Glutamatergic neuron (in vitro differentiated cells): ENCODE results near the gene LAMC2. TPM values are rescaled to one million over a fixed set of nuclear protein-coding genes. Genes with fewer than 3 reads are reported as not detected.

Experiments used
- DNase-seq: peaks from one replicate; pipeline ENCODE4 v3.0.0; 2022
- H3K27ac Mint-ChIP-seq: one replicate; pipeline ENCODE4 v1.8.0; 2020; ENCODE audit warnings: mild to moderate bottlenecking, mixed read lengths, inconsistent platforms; ENCODE audit not compliant: unreplicated experiment
- H3K27me3 Mint-ChIP-seq: one replicate; pipeline ENCODE4 v1.8.0; 2020; ENCODE audit warnings: mild to moderate bottlenecking, moderate library complexity, mixed read lengths, inconsistent platforms; ENCODE audit not compliant: unreplicated experiment
- H3K36me3 Mint-ChIP-seq: one replicate; pipeline ENCODE4 v1.8.0; 2020; ENCODE audit warnings: mild to moderate bottlenecking, mixed read lengths, inconsistent platforms; ENCODE audit not compliant: unreplicated experiment
- H3K4me1 Mint-ChIP-seq: one replicate; pipeline ENCODE4 v1.8.0; 2020; ENCODE audit warnings: mild to moderate bottlenecking, low read depth, mixed read lengths, inconsistent platforms; ENCODE audit not compliant: unreplicated experiment
- H3K4me3 Mint-ChIP-seq: one replicate; pipeline ENCODE4 v1.8.0; 2020; ENCODE audit warnings: mild to moderate bottlenecking, mixed read lengths, inconsistent platforms; ENCODE audit not compliant: unreplicated experiment
- H3K9me3 Mint-ChIP-seq: one replicate; pipeline ENCODE4 v1.8.0; 2020; ENCODE audit warnings: mild to moderate bottlenecking, moderate library complexity, mixed read lengths, inconsistent platforms; ENCODE audit not compliant: unreplicated experiment
- total RNA-seq: library from RNA; stranded (reverse); fragmentation: NEBNext Ultra II Directional; extraction: Animal tissue kit (Norgen Biotek cat#: 25700); gene quantifications from one replicate; pipeline ENCODE4 v1.2.1, GENCODE V29; 2021; ENCODE audit not compliant: unreplicated experiment
- TF ChIP-seq, protein P1 (sequence below): fragments of 200-600 bp; sonication (generic); IDR thresholded peaks from one replicate; pipeline ENCODE4 v1.5.0; 2021; ENCODE audit not compliant: partially characterized antibody, unreplicated experiment

Gene LAMC2
- total RNA-seq, 1 donor from 2014 or later, result 2.8 TPM

DNA sequence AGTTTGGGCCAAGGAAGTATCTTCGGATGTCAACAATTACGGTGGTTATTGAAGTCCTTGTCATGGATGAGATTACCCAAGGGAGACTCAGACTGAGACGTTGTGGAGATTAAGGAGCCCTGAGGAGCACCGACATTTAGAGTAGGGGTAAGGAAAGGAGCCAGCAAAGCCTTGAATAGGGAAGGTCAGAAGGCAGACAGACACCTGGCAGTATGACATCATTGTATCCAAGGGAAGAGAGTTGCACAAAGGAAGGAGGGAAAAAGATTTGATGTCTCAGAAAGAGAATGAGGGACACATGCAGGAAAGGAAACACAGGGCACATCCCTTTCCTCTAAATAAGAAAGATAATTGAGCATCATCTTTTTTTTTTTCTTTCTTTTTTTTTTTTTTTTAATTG is 11.7 kb downstream of the LAMC2 start:
- Mint-ChIP-seq H3K36me3 (no peaks in the 10 kb centered on the region), H3K4me3 (no peak overlapping the region), H3K27ac (peak overlapping the region; percentile 10), H3K9me3 (peaks cover 2% of the 10 kb centered on the region), H3K4me1 (peaks cover 7% of the 10 kb centered on the region), H3K27me3 (peaks cover 2% of the 10 kb centered on the region)
- TF ChIP-seq, protein P1, sequence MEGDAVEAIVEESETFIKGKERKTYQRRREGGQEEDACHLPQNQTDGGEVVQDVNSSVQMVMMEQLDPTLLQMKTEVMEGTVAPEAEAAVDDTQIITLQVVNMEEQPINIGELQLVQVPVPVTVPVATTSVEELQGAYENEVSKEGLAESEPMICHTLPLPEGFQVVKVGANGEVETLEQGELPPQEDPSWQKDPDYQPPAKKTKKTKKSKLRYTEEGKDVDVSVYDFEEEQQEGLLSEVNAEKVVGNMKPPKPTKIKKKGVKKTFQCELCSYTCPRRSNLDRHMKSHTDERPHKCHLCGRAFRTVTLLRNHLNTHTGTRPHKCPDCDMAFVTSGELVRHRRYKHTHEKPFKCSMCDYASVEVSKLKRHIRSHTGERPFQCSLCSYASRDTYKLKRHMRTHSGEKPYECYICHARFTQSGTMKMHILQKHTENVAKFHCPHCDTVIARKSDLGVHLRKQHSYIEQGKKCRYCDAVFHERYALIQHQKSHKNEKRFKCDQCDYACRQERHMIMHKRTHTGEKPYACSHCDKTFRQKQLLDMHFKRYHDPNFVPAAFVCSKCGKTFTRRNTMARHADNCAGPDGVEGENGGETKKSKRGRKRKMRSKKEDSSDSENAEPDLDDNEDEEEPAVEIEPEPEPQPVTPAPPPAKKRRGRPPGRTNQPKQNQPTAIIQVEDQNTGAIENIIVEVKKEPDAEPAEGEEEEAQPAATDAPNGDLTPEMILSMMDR, result no peak
- no peak for DNase-seq

DNA sequence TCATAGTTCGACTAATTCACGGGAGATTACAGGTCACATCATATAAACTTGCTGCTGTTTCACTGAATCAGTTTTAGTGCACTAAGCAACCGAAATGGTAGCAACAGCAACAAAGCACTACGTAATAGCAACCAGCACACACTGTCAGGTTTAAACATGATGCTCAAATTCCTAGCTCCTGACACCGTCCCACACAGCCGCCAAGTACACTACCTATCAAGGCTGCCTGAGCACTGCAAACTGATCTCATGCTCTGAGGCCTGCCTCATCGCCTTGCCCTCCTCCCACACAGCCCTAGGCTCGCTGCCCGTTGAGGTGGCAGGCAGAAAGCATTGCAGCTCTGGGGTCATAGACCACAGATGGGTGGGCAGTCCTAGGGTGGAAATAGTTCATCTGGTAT is 12.4 kb downstream of the LAMC2 start:
- H3K27me3 Mint-ChIP-seq, result peaks cover 2% of the 10 kb centered on the region
- TF ChIP-seq, protein P1, result no peak
- H3K4me1 Mint-ChIP-seq, result peaks cover 7% of the 10 kb centered on the region
- no peak overlapping the region for H3K27ac Mint-ChIP-seq
- DNase-seq, result no peak
- H3K9me3 Mint-ChIP-seq, result peaks cover 2% of the 10 kb centered on the region
- no peaks in the 10 kb centered on the region for H3K36me3 Mint-ChIP-seq
- H3K4me3 Mint-ChIP-seq, result no peak overlapping the region

DNA sequence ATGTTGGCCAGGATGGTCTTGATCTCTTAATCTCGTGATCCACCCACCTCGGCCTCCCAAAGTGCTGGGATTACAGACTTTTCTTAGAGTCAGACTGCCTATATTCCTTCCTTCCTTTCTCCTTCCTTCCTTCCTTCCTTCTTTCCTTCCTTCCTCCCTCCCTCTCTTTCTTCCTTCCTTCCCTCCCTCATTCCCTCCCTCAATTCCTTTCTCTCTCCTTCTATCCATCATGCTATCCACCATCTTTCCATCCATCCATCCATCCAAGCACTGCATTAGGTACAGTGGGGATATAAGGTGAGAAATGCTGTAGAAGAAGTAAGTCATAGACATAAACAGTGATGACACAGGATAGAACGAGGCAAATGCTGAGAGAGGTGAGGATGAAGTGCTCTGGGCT is 13.2 kb downstream of the LAMC2 start:
- no peak for DNase-seq
- no peaks in the 10 kb centered on the region for H3K36me3 Mint-ChIP-seq

DNA sequence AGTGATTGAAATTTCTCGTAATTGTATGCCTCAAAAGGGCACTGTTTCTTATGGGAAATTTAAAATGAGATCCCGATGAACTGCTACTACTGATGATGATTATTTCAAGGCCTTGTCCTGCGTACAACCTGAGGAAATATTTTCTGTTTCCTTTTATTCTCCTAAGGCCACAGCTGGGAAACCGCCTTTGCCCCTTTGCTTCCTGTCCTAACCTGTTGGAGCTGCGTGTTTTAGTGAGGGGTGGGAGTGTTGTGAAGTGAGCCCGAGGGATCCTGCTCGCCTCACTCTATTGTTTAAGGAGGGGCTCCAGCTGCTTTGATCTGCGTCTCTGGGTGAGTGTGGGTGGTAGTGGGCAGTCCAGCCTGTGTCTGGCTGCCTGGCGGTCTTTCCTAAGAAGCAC is 14.4 kb downstream of the LAMC2 start:
- H3K36me3 Mint-ChIP-seq, result no peaks in the 10 kb centered on the region
- no peak overlapping the region for H3K27ac Mint-ChIP-seq
- DNase-seq, result no peak
- H3K27me3 Mint-ChIP-seq, result peaks cover 2% of the 10 kb centered on the region
- peaks cover 2% of the 10 kb centered on the region for H3K9me3 Mint-ChIP-seq
- TF ChIP-seq, protein P1, result no peak
- no peak overlapping the region for H3K4me3 Mint-ChIP-seq
- H3K4me1 Mint-ChIP-seq, result peaks cover 12% of the 10 kb centered on the region

More for the DNA sequence above, 13.2 kb downstream of the LAMC2 start:
- TF ChIP-seq, protein P1, result no peak
- Mint-ChIP-seq H3K4me3 (no peak overlapping the region), H3K27ac (no peak overlapping the region), H3K9me3 (peaks cover 2% of the 10 kb centered on the region), H3K4me1 (peaks cover 7% of the 10 kb centered on the region), H3K27me3 (peaks cover 2% of the 10 kb centered on the region)

DNA sequence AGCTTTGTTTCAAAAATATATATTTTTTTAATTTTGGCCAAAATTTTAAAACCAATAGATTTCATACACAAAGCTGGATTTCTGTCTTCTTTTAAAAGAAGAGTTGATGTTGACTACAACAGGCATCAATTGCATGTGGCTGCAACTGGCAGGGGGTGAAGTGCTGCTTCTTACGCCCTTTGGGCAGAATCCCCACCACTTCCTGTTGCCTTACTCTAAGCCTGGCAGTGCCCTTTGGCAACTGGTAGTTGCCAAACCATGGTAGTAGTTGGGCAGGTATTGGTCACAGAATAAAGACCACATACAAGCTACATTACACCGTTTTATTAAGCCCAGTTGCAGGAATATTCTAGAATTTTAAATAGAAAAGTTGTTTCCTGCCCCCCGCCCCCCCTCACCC is 17.0 kb downstream of the LAMC2 start:
- TF ChIP-seq, protein P1, result no peak
- Mint-ChIP-seq H3K4me1 (peaks cover 21% of the 10 kb centered on the region), H3K4me3 (no peak overlapping the region), H3K9me3 (peaks cover 2% of the 10 kb centered on the region), H3K27me3 (peaks cover 4% of the 10 kb centered on the region), H3K36me3 (no peaks in the 10 kb centered on the region), H3K27ac (no peak overlapping the region)
- no peak for DNase-seq
